ENCODE data around the gene SLC22A4. TPM values are rescaled to one million over a fixed set of nuclear protein-coding genes. Genes with fewer than 3 reads are reported as not detected.

Gene SLC22A4
- total RNA-seq, 4 donors from 2014 or later = 1.9 to 4.2 (median 2.5) TPM

GRCh38 chr5:132384506-132385050, 90.4 kb downstream of the SLC22A4 start:
- no peak for DNase-seq (ENCODE audit: low spot score in 2 of 2)
- WGBS, 2 donors = 92 to 93% methylated on average over 4 of the region's 4 CpGs
- TF ChIP-seq POLR2A (IDR thresholded peaks at IDR 0.05) (no peak), EP300 (IDR thresholded peaks at IDR 0.05) (no peak)
- H3K4me3 ChIP-seq = no peak overlapping the region
- H3K4me1 ChIP-seq = peaks cover 0 to 45% (median 31%) of the 10 kb centered on the region in 4 donors
- no peak overlapping the region for H3K27ac ChIP-seq
- no peaks in the 10 kb centered on the region for H3K27me3 ChIP-seq
- H3K9me3 ChIP-seq = no peaks in the 10 kb centered on the region
- H3K36me3 ChIP-seq = peaks cover 0 to 29% (median 0%) of the 10 kb centered on the region in 3 donors

GRCh38 chr5:132385326-132386105, 91.3 kb downstream of the SLC22A4 start:
- no peaks in the 10 kb centered on the region for H3K27me3 ChIP-seq
- peaks cover 0 to 23% (median 0%) of the 10 kb centered on the region in 3 donors for H3K36me3 ChIP-seq
- peaks cover 0 to 45% (median 31%) of the 10 kb centered on the region in 4 donors for H3K4me1 ChIP-seq
- 34 to 40% methylated on average over 9 of the region's 9 CpGs for WGBS, 2 donors
- H3K4me3 ChIP-seq = no peak overlapping the region
- TF ChIP-seq EP300 (IDR thresholded peaks at IDR 0.05) = no peak
- TF ChIP-seq CTCF (IDR thresholded peaks at IDR 0.05) = peak; percentile 68 to 81 (median 71)
- peak overlapping the region in 2 of 4 donors; percentile 37 to 75 for H3K27ac ChIP-seq
- H3K9me3 ChIP-seq = no peaks in the 10 kb centered on the region
- DNase-seq (ENCODE audit: low spot score in 2 of 2) = no peak

- Histone ChIP-seq H3K4me1 (peaks cover 0 to 45% (median 31%) of the 10 kb centered on the region in 4 donors), H3K27ac (peak overlapping the region; percentile 64 to 92 (median 78)), H3K9me3 (no peaks in the 10 kb centered on the region), H3K27me3 (no peaks in the 10 kb centered on the region), H3K4me3 (no peak overlapping the region), H3K36me3 (peaks cover 0 to 25% (median 0%) of the 10 kb centered on the region in 3 donors)
- peak; percentile 47 to 72 for DNase-seq (ENCODE audit: low spot score in 2 of 2)
- 32 to 41% methylated on average over 9 to 10 of the region's 10 CpGs for WGBS, 2 donors
- TF ChIP-seq EP300 (IDR thresholded peaks at IDR 0.05) (peak in 1 of 2 donors; percentile 49), CTCF (IDR thresholded peaks at IDR 0.05) (peak; percentile 69 to 92 (median 78)), POLR2A (IDR thresholded peaks at IDR 0.05) (no peak)
Measured at GRCh38 chr5:132386644-132387286, 92.6 kb downstream of the SLC22A4 start.

GRCh38 chr5:132387640-132388117, 93.5 kb downstream of the SLC22A4 start:
- H3K9me3 ChIP-seq = no peaks in the 10 kb centered on the region
- peak in 1 of 2 donors; percentile 75 for DNase-seq (ENCODE audit: low spot score in 2 of 2)
- H3K4me1 ChIP-seq = peaks cover 0 to 45% (median 31%) of the 10 kb centered on the region in 4 donors
- no peak overlapping the region for H3K4me3 ChIP-seq
- 30 to 38% methylated on average over 4 of the region's 4 CpGs for WGBS, 2 donors
- TF ChIP-seq POLR2A (IDR thresholded peaks at IDR 0.05) (no peak), EP300 (IDR thresholded peaks at IDR 0.05) (peak in 1 of 2 donors; percentile 80), CTCF (IDR thresholded peaks at IDR 0.05) (peak in 1 of 5 experiments; percentile 32)
- H3K27ac ChIP-seq = peak overlapping the region; percentile 64 to 92 (median 78)
- peaks cover 0 to 31% (median 0%) of the 10 kb centered on the region in 3 donors for H3K36me3 ChIP-seq
- H3K27me3 ChIP-seq = no peaks in the 10 kb centered on the region

GRCh38 chr5:132388244-132389050, 94.3 kb downstream of the SLC22A4 start:
- H3K4me3 ChIP-seq = no peak overlapping the region
- DNase-seq (ENCODE audit: low spot score in 2 of 2) = no peak
- H3K36me3 ChIP-seq = peaks cover 0 to 38% (median 0%) of the 10 kb centered on the region in 3 donors
- H3K27ac ChIP-seq = peak overlapping the region; percentile 58 to 92 (median 73)
- WGBS, 2 donors = 43 to 51% methylated on average over 8 of the region's 8 CpGs
- TF ChIP-seq CTCF (IDR thresholded peaks at IDR 0.05) (no peak), POLR2A (IDR thresholded peaks at IDR 0.05) (no peak), EP300 (IDR thresholded peaks at IDR 0.05) (no peak)
- H3K27me3 ChIP-seq = no peaks in the 10 kb centered on the region
- no peaks in the 10 kb centered on the region for H3K9me3 ChIP-seq
- H3K4me1 ChIP-seq = peaks cover 0 to 45% (median 31%) of the 10 kb centered on the region in 4 donors
